Skeletal muscle satellite cell (primary cell): ENCODE results near the gene TAS2R3. TPM values are rescaled to one million over a fixed set of nuclear protein-coding genes. Genes with fewer than 3 reads are reported as not detected.
A peak's percentile ranks its signal among the peaks of the same experiment; 100 is the strongest.

Experiments used
- H3K27me3 ChIP-seq: 2 replicates; pipeline ENCODE4 v1.7.0; 2013; ENCODE audit warnings: low read length; ENCODE audit not compliant: control insufficient read depth, insufficient read depth
- H3K36me3 ChIP-seq: 2 replicates; pipeline ENCODE4 v1.7.0; 2013; ENCODE audit warnings: mild to moderate bottlenecking, control low read depth, low read length; ENCODE audit not compliant: insufficient read depth
- H3K4me1 ChIP-seq: 2 replicates; pipeline ENCODE4 v1.7.0; 2013; ENCODE audit warnings: low read length; ENCODE audit not compliant: control insufficient read depth, insufficient read depth
- H3K4me2 ChIP-seq: 2 replicates; pipeline ENCODE4 v1.7.0; 2013; ENCODE audit warnings: mild to moderate bottlenecking, low read length
- H3K4me3 ChIP-seq: 2 replicates; pipeline ENCODE4 v1.7.0; 2013; ENCODE audit warnings: low read length
- H3K9ac ChIP-seq: 2 replicates; pipeline ENCODE4 v1.7.0; 2013; ENCODE audit warnings: mild to moderate bottlenecking, low read depth, low read length, moderate library complexity
- H3K9me3 ChIP-seq: replicated peaks from 2 replicates; pipeline ENCODE4 v1.7.0; 2013; ENCODE audit warnings: mild to moderate bottlenecking, control low read depth, low read length
- total RNA-seq: library from RNA; depleted of rRNA; stranded (reverse); fragments of >200 nt; gene quantifications from 2 replicates; pipeline ENCODE4 v1.2.3, GENCODE V29; 2012; rRNA removed

TAS2R3 gene, protein sequence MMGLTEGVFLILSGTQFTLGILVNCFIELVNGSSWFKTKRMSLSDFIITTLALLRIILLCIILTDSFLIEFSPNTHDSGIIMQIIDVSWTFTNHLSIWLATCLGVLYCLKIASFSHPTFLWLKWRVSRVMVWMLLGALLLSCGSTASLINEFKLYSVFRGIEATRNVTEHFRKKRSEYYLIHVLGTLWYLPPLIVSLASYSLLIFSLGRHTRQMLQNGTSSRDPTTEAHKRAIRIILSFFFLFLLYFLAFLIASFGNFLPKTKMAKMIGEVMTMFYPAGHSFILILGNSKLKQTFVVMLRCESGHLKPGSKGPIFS
- total RNA-seq: 0.44 and 0.51 TPM in 2 replicates

DNA sequence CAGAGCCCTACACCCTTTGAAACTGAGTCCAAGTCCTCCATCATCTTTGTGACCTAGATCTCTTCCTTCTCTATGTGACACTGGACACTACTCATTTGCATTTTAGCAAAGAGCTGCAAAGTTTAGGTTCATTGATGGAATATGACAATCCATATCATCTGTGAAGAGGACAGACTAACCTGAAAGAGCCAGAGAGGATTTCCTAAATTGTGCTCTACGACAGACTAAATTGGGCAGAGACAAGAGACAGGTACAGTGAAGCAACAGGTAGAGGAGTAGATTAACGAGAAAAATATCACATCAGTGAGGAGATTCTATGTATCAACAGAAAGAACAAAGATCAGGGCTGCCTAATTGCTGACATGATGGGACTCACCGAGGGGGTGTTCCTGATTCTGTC lies at the start of gene TAS2R3:
TAS2R3 (plus strand) TSS at position 301 of the 400 bp plus-strand sequence; CDS start at position 363, 62 bp downstream.
- no peak within 1 kb of the TSS for H3K9ac ChIP-seq
- peaks cover 33% of the 10 kb centered on the region for H3K36me3 ChIP-seq
- H3K4me3 ChIP-seq: no peak within 1 kb of the TSS
- H3K9me3 ChIP-seq: no peaks in the 10 kb centered on the region
- H3K4me2 ChIP-seq: no peak within 1 kb of the TSS
- H3K4me1 ChIP-seq: no peaks in the 10 kb centered on the region
- H3K27me3 ChIP-seq: no peaks in the 10 kb centered on the region

DNA sequence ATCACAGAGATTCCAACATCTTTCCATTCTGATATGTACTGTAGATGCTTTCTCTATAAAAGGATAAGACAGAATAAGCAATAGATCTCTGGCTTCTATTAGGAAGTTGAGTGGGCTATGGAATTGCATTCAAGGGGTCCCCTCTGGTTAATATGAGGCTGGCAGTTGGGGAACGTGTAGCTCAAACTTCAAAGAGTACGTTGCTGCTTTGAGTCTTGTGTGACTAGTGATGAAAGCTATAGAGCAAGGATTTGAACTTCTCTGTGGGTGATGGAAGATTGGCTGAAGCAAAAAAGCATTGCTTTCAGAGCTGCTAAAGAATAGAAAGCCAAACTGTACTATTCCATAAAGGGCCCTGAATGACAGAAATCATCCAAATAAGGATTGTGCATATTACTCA lies 49.3 kb upstream of the TAS2R3 start:
- Histone ChIP-seq H3K4me3 (no peak overlapping the region), H3K4me2 (no peak overlapping the region), H3K9me3 (no peaks in the 10 kb centered on the region), H3K27me3 (peaks cover 4% of the 10 kb centered on the region), H3K4me1 (no peaks in the 10 kb centered on the region), H3K9ac (no peak overlapping the region), H3K36me3 (no peaks in the 10 kb centered on the region)

DNA sequence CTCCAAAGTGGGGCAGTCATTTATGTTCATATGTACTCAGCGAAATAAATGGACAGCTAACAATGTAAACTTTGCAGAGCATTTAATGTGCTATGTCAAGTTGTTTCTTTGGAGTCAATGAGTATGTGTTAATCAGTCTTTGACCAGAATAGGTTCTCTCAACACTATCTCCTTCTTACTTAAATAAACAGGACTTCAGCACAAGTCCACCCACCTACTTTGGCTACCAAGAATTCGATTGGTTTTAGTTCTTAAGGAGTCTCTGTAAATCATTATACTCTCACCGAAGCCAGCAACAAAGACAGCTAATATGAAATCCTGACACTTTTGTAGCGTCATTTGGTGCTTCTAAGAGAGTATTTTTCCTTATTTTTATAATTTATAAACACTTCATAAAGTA lies 48.9 kb upstream of the TAS2R3 start:
- Histone ChIP-seq H3K9me3 (no peaks in the 10 kb centered on the region), H3K4me2 (no peak overlapping the region), H3K4me3 (no peak overlapping the region), H3K36me3 (no peaks in the 10 kb centered on the region), H3K27me3 (peaks cover 4% of the 10 kb centered on the region), H3K9ac (no peak overlapping the region), H3K4me1 (no peaks in the 10 kb centered on the region)

DNA sequence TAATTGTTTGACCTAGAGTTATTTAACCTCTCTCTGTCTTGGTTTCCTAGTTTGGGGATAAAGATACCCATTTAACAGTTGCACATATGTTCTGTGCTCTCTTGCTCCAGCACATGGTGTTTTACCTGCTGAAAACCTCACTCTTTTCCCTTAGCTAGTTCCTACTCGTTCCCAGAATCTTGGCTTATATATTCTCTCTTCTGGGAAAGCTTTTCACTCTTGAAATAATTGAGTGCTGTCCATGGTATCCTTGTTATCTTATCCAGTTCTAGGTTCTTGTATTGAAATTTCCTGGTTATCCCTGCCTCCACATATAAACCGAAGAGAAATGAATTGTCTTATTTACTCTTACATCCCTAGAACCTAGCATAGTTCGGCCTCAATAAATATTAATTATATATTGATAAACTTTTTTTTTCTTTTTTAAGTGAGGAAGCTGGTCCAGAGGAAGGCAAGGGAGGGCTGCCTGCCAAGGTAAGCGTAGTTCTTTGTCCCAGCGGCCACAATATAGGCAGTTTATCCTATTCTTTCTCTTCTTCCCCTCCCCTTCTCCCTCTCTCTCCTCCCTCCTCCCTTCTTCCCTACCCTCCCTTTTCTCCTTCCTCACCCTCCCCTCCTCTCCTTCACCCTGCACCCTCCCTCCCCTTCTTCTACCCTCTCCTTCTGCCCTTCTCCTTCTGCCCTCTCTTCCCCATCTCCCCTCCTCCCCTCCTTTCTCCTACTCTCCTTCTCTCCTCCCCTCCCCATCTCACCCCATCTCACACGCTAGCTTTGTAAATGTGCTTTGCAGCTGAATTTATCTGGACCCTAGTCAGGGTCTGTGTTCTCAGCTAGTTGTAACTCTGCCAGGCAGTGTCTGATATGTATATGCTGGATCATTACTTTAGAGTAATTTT lies 47.9 kb upstream of the TAS2R3 start:
- H3K27me3 ChIP-seq: peaks cover 4% of the 10 kb centered on the region

DNA sequence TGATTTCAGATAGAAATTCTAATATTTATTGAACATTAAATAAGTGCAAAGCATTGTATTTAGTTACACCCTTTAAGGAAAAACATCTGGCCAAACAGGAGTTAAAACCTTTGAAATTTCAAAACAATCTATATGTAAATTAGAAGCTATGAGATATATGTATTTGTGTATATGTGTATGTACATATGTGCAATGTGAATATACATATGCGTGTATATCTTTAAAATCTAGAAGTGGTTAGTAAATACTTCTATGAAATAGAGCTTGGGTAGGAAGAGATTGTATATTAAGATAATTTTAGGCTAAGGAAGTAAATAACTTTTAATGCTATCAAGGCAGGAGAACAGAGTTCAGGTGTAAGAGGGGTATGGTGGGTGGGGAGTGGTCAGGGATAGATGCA lies 46.4 kb upstream of the TAS2R3 start:
- peaks cover 4% of the 10 kb centered on the region for H3K27me3 ChIP-seq

More for the DNA sequence above, 47.9 kb upstream of the TAS2R3 start:
- Histone ChIP-seq H3K9ac (no peak overlapping the region), H3K36me3 (no peaks in the 10 kb centered on the region), H3K4me1 (no peaks in the 10 kb centered on the region), H3K4me2 (no peak overlapping the region), H3K4me3 (no peak overlapping the region), H3K9me3 (no peaks in the 10 kb centered on the region)

DNA sequence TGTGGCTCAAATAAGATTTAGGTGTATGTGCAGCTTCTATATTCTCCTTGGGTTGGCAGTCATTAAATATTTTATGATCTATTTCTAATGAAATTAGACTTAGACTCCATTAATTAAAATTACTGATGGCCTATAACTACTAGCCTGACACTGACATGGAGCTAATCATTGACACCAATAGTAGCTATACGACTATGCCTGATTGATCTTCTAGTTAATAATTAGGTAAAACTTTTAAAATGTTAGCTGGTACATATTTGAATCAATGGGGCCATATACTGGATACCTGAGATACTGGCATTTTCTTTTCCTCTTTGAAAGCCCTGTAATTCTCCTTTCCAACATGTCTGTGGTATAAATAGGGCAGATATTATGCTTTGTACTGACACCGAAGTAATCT lies 41.4 kb upstream of the TAS2R3 start:
- Histone ChIP-seq H3K4me1 (no peaks in the 10 kb centered on the region), H3K4me2 (no peak overlapping the region), H3K9ac (no peak overlapping the region), H3K27me3 (no peaks in the 10 kb centered on the region), H3K36me3 (no peaks in the 10 kb centered on the region), H3K4me3 (no peak overlapping the region), H3K9me3 (no peaks in the 10 kb centered on the region)

More for the DNA sequence above, 46.4 kb upstream of the TAS2R3 start:
- H3K36me3 ChIP-seq: no peaks in the 10 kb centered on the region
- no peak overlapping the region for H3K4me3 ChIP-seq
- H3K9ac ChIP-seq: no peak overlapping the region
- H3K9me3 ChIP-seq: no peaks in the 10 kb centered on the region
- H3K4me2 ChIP-seq: no peak overlapping the region
- H3K4me1 ChIP-seq: no peaks in the 10 kb centered on the region

DNA sequence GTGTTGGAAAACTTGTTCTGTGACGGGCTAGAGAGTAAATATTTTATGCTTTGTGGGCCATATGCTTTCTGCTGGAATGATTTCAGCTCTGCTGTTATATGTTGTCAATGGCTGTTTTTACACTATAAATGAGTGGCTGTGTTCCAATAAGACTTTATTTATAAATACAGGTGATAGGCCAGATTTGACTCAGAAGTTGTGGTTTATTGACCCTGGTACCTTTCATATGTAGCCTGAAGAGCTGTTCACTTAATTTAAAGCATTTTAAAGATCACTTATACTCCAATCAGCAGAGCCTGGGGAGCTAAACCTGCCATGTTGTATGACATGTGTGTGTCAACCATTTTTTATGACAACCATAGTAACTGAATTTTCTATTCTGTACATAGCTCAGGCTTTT lies 34.9 kb upstream of the TAS2R3 start:
- H3K9ac ChIP-seq: no peak overlapping the region
- H3K4me2 ChIP-seq: no peak overlapping the region
- H3K4me3 ChIP-seq: no peak overlapping the region
- H3K27me3 ChIP-seq: no peaks in the 10 kb centered on the region
- no peaks in the 10 kb centered on the region for H3K36me3 ChIP-seq
- no peaks in the 10 kb centered on the region for H3K4me1 ChIP-seq
- no peaks in the 10 kb centered on the region for H3K9me3 ChIP-seq

DNA sequence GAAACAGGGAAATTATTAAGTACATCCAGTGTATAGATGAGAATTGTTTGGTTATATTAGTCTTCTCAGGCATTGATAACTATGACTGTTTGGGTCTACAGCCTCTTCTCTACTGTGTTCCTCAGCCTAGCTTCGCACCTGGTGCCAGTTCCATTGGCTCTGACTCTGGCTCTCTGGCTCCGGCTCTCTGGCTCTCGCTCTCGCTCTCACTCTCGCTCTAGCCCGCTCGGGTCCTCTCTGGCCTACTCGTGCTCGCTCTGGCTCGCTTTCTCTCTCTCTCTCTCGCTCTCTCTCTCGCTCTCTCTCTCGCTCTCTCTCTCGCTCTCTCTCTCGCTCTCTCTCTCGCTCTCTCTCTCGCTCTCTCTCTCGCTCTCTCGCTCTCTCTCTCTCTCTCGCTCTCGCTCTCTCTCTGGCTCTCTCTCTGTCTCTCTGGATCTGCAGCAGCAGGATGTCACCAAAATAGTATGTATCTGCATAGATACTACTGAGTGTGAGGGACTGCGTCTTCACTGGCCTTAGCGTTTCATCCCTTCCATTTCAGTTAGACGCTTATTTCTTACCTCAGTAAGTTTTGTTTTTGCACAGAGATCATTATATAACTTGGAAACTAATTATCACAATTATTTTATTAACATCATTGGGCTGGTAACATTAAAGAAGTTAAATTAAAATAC lies 32.3 kb upstream of the TAS2R3 start:
- Histone ChIP-seq H3K4me3 (no peak overlapping the region), H3K9ac (no peak overlapping the region), H3K4me1 (no peaks in the 10 kb centered on the region), H3K27me3 (no peaks in the 10 kb centered on the region), H3K36me3 (no peaks in the 10 kb centered on the region), H3K9me3 (no peaks in the 10 kb centered on the region), H3K4me2 (no peak overlapping the region)

DNA sequence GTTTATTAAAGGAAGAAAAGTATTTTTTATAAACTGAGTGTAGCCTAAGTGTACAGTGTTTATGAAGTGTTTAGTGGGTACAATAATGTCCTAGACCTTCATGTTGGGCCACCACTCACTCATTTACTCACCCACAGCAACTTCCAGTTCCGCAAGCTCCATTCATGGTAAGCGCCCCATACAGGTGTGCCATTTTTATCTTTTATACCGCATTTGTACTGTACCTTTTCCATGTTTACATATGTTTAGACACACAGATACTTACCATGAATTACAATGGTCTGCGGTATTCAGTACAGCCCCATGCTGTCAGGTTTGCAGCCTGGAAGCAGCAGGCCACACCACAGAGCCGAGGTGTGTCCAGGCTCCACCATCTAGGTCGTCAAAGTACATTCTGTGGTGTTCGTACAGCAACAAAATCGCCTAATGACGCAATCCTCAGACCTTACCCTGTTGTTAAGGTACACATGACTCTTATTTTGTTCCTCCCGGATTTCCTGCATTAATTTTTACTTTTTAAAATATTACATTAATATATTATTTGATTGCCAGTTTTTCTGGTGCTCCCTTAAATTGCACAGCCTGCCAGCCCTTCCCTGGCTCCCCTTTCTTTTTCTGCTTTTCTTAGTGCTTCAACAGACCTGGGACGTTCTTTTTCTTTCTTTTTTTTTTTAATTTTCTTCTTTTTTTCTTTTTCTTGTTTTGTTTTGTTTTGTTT lies 26.6 kb upstream of the TAS2R3 start:
- H3K9ac ChIP-seq: peak overlapping the region; percentile 80

DNA sequence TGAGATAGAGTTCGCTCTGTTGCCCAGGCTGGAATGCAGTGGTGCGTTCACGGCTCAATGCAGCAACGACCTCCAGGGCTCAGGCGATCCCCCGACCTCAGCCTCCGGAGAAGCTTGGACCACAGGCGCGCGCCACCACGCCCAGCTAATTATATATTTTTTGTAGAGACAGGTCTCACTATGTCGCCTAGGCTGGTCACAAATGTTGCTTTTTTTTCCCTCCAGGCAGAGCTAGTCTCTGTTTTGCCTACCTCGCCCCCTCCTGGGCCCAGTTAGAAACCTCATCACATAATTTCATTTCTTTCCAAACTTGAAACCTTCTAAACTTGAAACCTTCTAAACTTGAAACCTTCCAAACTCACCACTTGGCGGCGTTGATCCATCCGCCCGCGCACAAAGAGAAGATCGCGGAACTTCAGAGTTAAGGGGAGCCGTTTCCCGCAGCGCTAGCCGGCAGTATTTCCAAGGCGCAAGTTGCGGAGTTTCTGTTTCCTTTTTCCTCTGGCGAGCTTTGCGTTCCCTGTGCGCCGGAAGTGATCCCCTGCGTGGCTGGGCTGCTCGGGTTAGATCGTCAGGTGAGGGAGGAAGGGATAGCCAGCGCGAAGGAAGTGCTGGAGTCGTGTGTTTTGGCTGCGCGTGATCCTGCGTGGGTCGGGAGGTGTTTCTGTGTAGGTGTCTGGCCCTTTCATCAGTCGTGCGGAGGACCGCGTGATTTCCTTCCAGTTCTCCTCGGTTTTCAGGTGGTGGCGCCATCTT lies 25.9 kb upstream of the TAS2R3 start, which contains the start of gene SSBP1:
SSBP1 (plus strand) TSS at position 523 of the 756 bp plus-strand sequence. CDS start 809 bp downstream, outside the sequence.
- Histone ChIP-seq H3K4me2 (peak within 1 kb of the TSS; percentile 83), H3K27me3 (no peaks in the 10 kb centered on the region), H3K36me3 (peaks cover 24% of the 10 kb centered on the region), H3K9me3 (no peaks in the 10 kb centered on the region), H3K4me3 (peak within 1 kb of the TSS; percentile 82), H3K9ac (peak within 1 kb of the TSS; percentile 89), H3K4me1 (peaks cover 15% of the 10 kb centered on the region)

More for the DNA sequence above, 26.6 kb upstream of the TAS2R3 start:
- Histone ChIP-seq H3K36me3 (peaks cover 19% of the 10 kb centered on the region), H3K4me1 (peaks cover 15% of the 10 kb centered on the region), H3K9me3 (no peaks in the 10 kb centered on the region), H3K4me3 (peak overlapping the region; percentile 72), H3K27me3 (no peaks in the 10 kb centered on the region), H3K4me2 (peak overlapping the region; percentile 73)
